GM12878 (cell line): Measurements from ENCODE around the gene RNF149. TPM values are rescaled to one million over a fixed set of nuclear protein-coding genes. Genes with fewer than 3 reads are reported as not detected.

ENCODE experiments used
- ATAC-seq: fragments of 200-7000 bp; cut with Tn5 transposase; 3 replicates; pipeline ENCODE4 v1.9.1; 2020; ENCODE audit warnings: mild to moderate bottlenecking, moderate library complexity
- BruUV-seq: library from RNA; stranded (reverse); fragments of 400-500 nt; replicated peaks from 2 replicates; lab custom pipeline; 2021; lab: Mats Ljungman, UMichigan
- CTCF ChIA-PET: fragments of 300-600 bp; sonication (Branson Sonifier 250); formaldehyde crosslinking; extraction: SDS; loops from one replicate; lab custom pipeline; 2021; ENCODE audit warnings: inconsistent platforms; lab: Yijun Ruan, JAX
- POLR2A ChIA-PET: fragments of 350-600 bp; formaldehyde crosslinking; extraction: SDS; loops from one replicate; lab custom pipeline; 2021; ENCODE audit warnings: inconsistent platforms; lab: Charles Lee
- RAD21 ChIA-PET: fragments of 300-600 bp; sonication (Branson Sonifier 250); formaldehyde crosslinking; loops from one replicate; lab custom pipeline; 2023; ENCODE audit warnings: antibody characterized with exemption; ENCODE audit not compliant: unreplicated experiment; lab: Charles Lee
- SMC1A ChIA-PET: fragments of 300-600 bp; sonication (Branson Sonifier 250); formaldehyde crosslinking; loops from one replicate; lab custom pipeline; 2023; ENCODE audit not compliant: unreplicated experiment, uncharacterized antibody; lab: Charles Lee
- DNase-seq: peaks from one replicate; pipeline ENCODE4 v3.0.0-alpha.2; 2011; ENCODE audit warnings: low read depth, low spot score
- FAIRE-seq: peaks from 3 replicates; lab custom pipeline; 2011; peaks lifted over from hg19 to GRCh38; lab: Jason Lieb, UNC
- H2AFZ ChIP-seq: 2 replicates; pipeline ENCODE4 v1.6.0; 2011; ENCODE audit warnings: low read depth, low read length, control low read depth; ENCODE audit not compliant: control insufficient read depth
- H3K27ac ChIP-seq: 2 replicates; pipeline ENCODE4 v1.5.1; 2011; ENCODE audit warnings: control low read depth; ENCODE audit not compliant: control insufficient read depth, insufficient read depth
- H3K27me3 ChIP-seq, 2 experiments: replicated peaks in 1 of 2; 2 replicates each; pipeline versions ENCODE4 v1.6.0 to v1.6.1; 2011; ENCODE audit warnings: low read length in 1 of 2; ENCODE audit not compliant: control insufficient read depth in 2 of 2, insufficient read depth in 2 of 2
- H3K36me3 ChIP-seq, 2 experiments: 2 replicates each; pipeline ENCODE4 v1.5.1; 2011; ENCODE audit warnings: low read length in 1 of 2; ENCODE audit not compliant: control insufficient read depth in 2 of 2, insufficient read depth in 2 of 2
- H3K4me1 ChIP-seq: 2 replicates; pipeline ENCODE4 v1.6.1; 2011; ENCODE audit warnings: mild to moderate bottlenecking, low read length, moderate library complexity, mixed read lengths; ENCODE audit not compliant: control insufficient read depth, insufficient read depth
- H3K4me2 ChIP-seq: 2 replicates; pipeline ENCODE4 v1.6.0; 2011; ENCODE audit warnings: control low read depth; ENCODE audit not compliant: control insufficient read depth, insufficient read depth
- H3K4me3 ChIP-seq: fragments of 200-600 bp; sonication (generic); 2 replicates; pipeline ENCODE4 v1.5.1; 2016
- H3K79me2 ChIP-seq: 2 replicates; pipeline ENCODE4 v1.6.0; 2011; ENCODE audit warnings: low read length; ENCODE audit not compliant: control insufficient read depth, insufficient read depth
- H3K9ac ChIP-seq: 2 replicates; pipeline ENCODE4 v1.8.0; 2011; ENCODE audit warnings: low read length, control low read depth, mixed read lengths; ENCODE audit not compliant: control insufficient read depth, insufficient read depth
- H3K9me3 ChIP-seq: replicated peaks from 3 replicates; pipeline ENCODE4 v1.5.1; 2011; ENCODE audit warnings: mild to moderate bottlenecking, low read length; ENCODE audit not compliant: control insufficient read depth, insufficient read depth
- H4K20me1 ChIP-seq: 2 replicates; pipeline ENCODE4 v1.6.0; 2011; ENCODE audit not compliant: control insufficient read depth, insufficient read depth
- CREB1 ChIP-seq: IDR thresholded peaks from 2 replicates; pipeline ENCODE4 v1.6.1; 2012; ENCODE audit warnings: low read depth, mild to moderate bottlenecking, inconsistent platforms
- LARP7 ChIP-seq: fragments of 450-650 bp; IDR thresholded peaks from 2 replicates; pipeline ENCODE4 v1.6.1; 2017; ENCODE audit warnings: mild to moderate bottlenecking
- MEF2A ChIP-seq: IDR thresholded peaks from 2 replicates; pipeline ENCODE4 v1.6.1; 2011; ENCODE audit warnings: low read depth, mild to moderate bottlenecking, low read length, moderate library complexity; ENCODE audit not compliant: insufficient read depth
- SMAD1 ChIP-seq: fragments of 450-650 bp; IDR thresholded peaks from 2 replicates; pipeline ENCODE4 v1.6.1; 2018; ENCODE audit warnings: mild to moderate bottlenecking, low read depth; ENCODE audit not compliant: partially characterized antibody
- WRNIP1 ChIP-seq: IDR thresholded peaks from 2 replicates; pipeline ENCODE4 v1.6.1; 2011; ENCODE audit warnings: low read depth, low read length, improper control_type of control experiment, borderline replicate concordance
- ZNF24 ChIP-seq: fragments of 450-650 bp; IDR thresholded peaks from 2 replicates; pipeline ENCODE4 v1.6.1; 2017; ENCODE audit warnings: antibody characterized with exemption, mild to moderate bottlenecking
- WGBS: methylation state at CpG from one replicate; pipeline ENCODE4 v1.1.6; 2016; ENCODE audit warnings: low lambda C conversion rate; ENCODE audit not compliant: insufficient replicate concordance, insufficient coverage; ENCODE audit errors: missing lambda C conversion rate; 5-methylcytosine and 5-hydroxymethylcytosine counted together
- in situ Hi-C: fragments of 300-500 bp; cut with MboI; formaldehyde crosslinking; loops from 9 replicates; pipeline ENCODE4 v1.14.3; 2018; ENCODE audit warnings: mixed read lengths
- intact Hi-C: fragments of 100-400 bp; cut with micrococcal nuclease; formaldehyde crosslinking; loops from one replicate; pipeline ENCODE4 v1.14.2; 2022; ENCODE audit not compliant: unreplicated experiment
- polyA plus RNA-seq, 11 experiments: library from polyadenylated mRNA; depleted of rRNA in 4 of 11; unstranded in 6 of 11; stranded (reverse) in 5 of 11; fragments of >200 nt; fragmentation: Nextera tagmentation in 4 of 11; fragmentation: Illumina TruSeq in 1 of 11; extraction: Ambion mirVana in 4 of 11; extraction: Trizol in 1 of 11; gene quantifications; 1 replicate in 1 of 11; 2 replicates in 10 of 11; pipeline versions ENCODE4 v1.2.1 to v1.2.3, GENCODE V29; 2011 to 2016; ENCODE audit warnings: inconsistent platforms in 2 of 11, missing spikeins in 2 of 11, low read depth in 1 of 11
- total RNA-seq, 4 experiments: library from RNA; depleted of rRNA in 3 of 4; stranded (reverse); fragments of >200 nt in 3 of 4; fragmentation: Illumina TruSeq in 1 of 4; extraction: Trizol in 1 of 4; gene quantifications; 2 replicates each; pipeline versions ENCODE4 v1.2.1 to v1.2.3, GENCODE V29; 2013 to 2021
- TF ChIP-seq, protein P1 (sequence below): fragments of 450-650 bp; formaldehyde crosslinking; IDR thresholded peaks from 2 replicates; pipeline ENCODE4 v1.5.0; 2022; ENCODE audit warnings: mild to moderate bottlenecking, missing genetic modification characterization
- TF ChIP-seq, protein P2 (sequence below): fragments of 450-650 bp; IDR thresholded peaks from 2 replicates; pipeline ENCODE4 v1.6.1; 2017; ENCODE audit warnings: mild to moderate bottlenecking, moderate library complexity
- TF ChIP-seq, protein P3 (sequence below): fragments of 450-650 bp; IDR thresholded peaks from 2 replicates; pipeline ENCODE4 v1.6.1; 2016; ENCODE audit warnings: mild to moderate bottlenecking
- TF ChIP-seq, protein P4 (sequence below): IDR thresholded peaks from 2 replicates; pipeline ENCODE4 v1.6.1; 2012; ENCODE audit warnings: low read depth, low read length, improper control_type of control experiment
- TF ChIP-seq, protein P5 (sequence below): fragments of 450-650 bp; IDR thresholded peaks from 2 replicates; pipeline ENCODE4 v1.6.1; 2017; ENCODE audit warnings: borderline replicate concordance

The RNF149 gene
- total and polyA plus RNA-seq, 10 of the 15 experiments (the other 5 are each of a cell fraction or from before 2014, with no cell fraction given) = 5.2 to 38.4 (median 16.3) TPM

DNA sequence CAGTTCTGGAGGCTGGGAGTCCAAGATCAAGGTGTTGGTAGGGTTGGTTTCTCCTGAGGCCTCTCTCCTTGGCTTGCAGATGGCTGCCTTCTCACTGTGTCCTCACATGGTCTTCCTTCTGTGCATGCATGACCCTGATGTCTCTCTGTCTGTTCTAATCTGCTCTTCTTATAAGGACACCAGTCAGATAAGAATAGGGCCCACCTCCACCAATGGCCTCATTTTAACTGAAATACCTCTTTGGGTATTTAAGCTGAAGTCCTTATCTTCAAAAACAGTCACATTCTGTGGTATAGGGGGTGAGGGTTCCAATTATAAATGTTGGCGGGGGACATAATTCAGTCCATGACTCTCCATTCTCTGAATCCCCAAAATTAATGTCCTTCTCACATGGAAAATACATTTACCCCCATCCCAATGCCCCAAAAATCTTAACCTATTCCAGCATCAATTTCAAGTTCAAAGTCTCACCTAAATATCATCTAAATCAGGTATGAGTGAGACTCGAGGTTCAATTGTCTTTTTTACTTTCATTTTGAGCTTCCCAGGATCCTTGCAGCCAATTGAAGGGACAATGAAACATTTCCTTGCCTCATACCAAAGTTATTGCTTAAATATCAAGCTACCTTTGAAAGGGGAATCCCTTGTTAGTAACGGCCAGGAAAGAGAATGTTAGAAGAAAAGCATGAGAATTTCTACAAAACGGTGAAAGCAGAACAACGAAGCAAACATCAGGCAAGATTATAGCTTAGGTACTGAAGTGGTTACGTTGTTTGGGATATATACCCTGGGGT is 76.4 kb downstream of the RNF149 start:
- SMC1A ChIA-PET = interaction anchor here (0.8 to 1.4 kb wide), 3 partner anchors 9 to 20 kb away, joined by 3 read pairs; no protein-coding TSS in a partner anchor
- H3K9ac ChIP-seq = no peak overlapping the region
- H4K20me1 ChIP-seq = no peaks in the 10 kb centered on the region
- H3K4me3 ChIP-seq = no peak overlapping the region
- CTCF ChIA-PET = interaction anchor here (0.7 to 1.3 kb wide), 5 partner anchors 18 to 593 kb away, joined by 3 to 4 read pairs (median 3); no protein-coding TSS in a partner anchor
- H3K4me1 ChIP-seq = no peaks in the 10 kb centered on the region
- no peak overlapping the region for H2AFZ ChIP-seq
- peaks cover 2% of the 10 kb centered on the region; the same call in 1 of the 3 replicates for H3K9me3 ChIP-seq
- no peaks in the 10 kb centered on the region for H3K27me3 ChIP-seq
- intact Hi-C loops = no loop called here
- in situ Hi-C loops = no loop called here
- POLR2A ChIA-PET = interaction anchor here (0.5 kb wide), 1 partner anchor 29 kb away, joined by 3 read pairs; no protein-coding TSS in a partner anchor
- FAIRE-seq (no peak), ATAC-seq (no peak), DNase-seq (no peak)
- H3K36me3 ChIP-seq = no peaks in the 10 kb centered on the region
- no TSS peak for BruUV-seq
- WGBS = 62% methylated on average over 6 of the region's 6 CpGs
- H3K27ac ChIP-seq = no peak overlapping the region
- H3K79me2 ChIP-seq = no peaks in the 10 kb centered on the region
- RAD21 ChIA-PET = interaction anchor here (1.1 kb wide), 1 partner anchor 26 kb away, joined by 3 read pairs; no protein-coding TSS in a partner anchor
- no peak overlapping the region for H3K4me2 ChIP-seq
- TF ChIP-seq, protein P1, sequence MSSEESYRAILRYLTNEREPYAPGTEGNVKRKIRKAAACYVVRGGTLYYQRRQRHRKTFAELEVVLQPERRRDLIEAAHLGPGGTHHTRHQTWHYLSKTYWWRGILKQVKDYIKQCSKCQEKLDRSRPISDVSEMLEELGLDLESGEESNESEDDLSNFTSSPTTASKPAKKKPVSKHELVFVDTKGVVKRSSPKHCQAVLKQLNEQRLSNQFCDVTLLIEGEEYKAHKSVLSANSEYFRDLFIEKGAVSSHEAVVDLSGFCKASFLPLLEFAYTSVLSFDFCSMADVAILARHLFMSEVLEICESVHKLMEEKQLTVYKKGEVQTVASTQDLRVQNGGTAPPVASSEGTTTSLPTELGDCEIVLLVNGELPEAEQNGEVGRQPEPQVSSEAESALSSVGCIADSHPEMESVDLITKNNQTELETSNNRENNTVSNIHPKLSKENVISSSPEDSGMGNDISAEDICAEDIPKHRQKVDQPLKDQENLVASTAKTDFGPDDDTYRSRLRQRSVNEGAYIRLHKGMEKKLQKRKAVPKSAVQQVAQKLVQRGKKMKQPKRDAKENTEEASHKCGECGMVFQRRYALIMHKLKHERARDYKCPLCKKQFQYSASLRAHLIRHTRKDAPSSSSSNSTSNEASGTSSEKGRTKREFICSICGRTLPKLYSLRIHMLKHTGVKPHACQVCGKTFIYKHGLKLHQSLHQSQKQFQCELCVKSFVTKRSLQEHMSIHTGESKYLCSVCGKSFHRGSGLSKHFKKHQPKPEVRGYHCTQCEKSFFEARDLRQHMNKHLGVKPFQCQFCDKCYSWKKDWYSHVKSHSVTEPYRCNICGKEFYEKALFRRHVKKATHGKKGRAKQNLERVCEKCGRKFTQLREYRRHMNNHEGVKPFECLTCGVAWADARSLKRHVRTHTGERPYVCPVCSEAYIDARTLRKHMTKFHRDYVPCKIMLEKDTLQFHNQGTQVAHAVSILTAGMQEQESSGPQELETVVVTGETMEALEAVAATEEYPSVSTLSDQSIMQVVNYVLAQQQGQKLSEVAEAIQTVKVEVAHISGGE (CRISPR knock-in tag) = no peak
- no peak for TF ChIP-seq MEF2A
- TF ChIP-seq, protein P2, sequence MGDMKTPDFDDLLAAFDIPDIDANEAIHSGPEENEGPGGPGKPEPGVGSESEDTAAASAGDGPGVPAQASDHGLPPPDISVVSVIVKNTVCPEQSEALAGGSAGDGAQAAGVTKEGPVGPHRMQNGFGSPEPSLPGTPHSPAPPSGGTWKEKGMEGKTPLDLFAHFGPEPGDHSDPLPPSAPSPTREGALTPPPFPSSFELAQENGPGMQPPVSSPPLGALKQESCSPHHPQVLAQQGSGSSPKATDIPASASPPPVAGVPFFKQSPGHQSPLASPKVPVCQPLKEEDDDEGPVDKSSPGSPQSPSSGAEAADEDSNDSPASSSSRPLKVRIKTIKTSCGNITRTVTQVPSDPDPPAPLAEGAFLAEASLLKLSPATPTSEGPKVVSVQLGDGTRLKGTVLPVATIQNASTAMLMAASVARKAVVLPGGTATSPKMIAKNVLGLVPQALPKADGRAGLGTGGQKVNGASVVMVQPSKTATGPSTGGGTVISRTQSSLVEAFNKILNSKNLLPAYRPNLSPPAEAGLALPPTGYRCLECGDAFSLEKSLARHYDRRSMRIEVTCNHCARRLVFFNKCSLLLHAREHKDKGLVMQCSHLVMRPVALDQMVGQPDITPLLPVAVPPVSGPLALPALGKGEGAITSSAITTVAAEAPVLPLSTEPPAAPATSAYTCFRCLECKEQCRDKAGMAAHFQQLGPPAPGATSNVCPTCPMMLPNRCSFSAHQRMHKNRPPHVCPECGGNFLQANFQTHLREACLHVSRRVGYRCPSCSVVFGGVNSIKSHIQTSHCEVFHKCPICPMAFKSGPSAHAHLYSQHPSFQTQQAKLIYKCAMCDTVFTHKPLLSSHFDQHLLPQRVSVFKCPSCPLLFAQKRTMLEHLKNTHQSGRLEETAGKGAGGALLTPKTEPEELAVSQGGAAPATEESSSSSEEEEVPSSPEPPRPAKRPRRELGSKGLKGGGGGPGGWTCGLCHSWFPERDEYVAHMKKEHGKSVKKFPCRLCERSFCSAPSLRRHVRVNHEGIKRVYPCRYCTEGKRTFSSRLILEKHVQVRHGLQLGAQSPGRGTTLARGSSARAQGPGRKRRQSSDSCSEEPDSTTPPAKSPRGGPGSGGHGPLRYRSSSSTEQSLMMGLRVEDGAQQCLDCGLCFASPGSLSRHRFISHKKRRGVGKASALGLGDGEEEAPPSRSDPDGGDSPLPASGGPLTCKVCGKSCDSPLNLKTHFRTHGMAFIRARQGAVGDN = no peak
- no peak for TF ChIP-seq SMAD1
- TF ChIP-seq LARP7 = no peak
- TF ChIP-seq, protein P3, sequence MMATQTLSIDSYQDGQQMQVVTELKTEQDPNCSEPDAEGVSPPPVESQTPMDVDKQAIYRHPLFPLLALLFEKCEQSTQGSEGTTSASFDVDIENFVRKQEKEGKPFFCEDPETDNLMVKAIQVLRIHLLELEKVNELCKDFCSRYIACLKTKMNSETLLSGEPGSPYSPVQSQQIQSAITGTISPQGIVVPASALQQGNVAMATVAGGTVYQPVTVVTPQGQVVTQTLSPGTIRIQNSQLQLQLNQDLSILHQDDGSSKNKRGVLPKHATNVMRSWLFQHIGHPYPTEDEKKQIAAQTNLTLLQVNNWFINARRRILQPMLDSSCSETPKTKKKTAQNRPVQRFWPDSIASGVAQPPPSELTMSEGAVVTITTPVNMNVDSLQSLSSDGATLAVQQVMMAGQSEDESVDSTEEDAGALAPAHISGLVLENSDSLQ = no peak
- TF ChIP-seq, protein P4, sequence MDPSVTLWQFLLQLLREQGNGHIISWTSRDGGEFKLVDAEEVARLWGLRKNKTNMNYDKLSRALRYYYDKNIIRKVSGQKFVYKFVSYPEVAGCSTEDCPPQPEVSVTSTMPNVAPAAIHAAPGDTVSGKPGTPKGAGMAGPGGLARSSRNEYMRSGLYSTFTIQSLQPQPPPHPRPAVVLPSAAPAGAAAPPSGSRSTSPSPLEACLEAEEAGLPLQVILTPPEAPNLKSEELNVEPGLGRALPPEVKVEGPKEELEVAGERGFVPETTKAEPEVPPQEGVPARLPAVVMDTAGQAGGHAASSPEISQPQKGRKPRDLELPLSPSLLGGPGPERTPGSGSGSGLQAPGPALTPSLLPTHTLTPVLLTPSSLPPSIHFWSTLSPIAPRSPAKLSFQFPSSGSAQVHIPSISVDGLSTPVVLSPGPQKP = no peak
- TF ChIP-seq WRNIP1 = no peak
- no peak for TF ChIP-seq CREB1
- TF ChIP-seq ZNF24 = no peak
- TF ChIP-seq, protein P5, sequence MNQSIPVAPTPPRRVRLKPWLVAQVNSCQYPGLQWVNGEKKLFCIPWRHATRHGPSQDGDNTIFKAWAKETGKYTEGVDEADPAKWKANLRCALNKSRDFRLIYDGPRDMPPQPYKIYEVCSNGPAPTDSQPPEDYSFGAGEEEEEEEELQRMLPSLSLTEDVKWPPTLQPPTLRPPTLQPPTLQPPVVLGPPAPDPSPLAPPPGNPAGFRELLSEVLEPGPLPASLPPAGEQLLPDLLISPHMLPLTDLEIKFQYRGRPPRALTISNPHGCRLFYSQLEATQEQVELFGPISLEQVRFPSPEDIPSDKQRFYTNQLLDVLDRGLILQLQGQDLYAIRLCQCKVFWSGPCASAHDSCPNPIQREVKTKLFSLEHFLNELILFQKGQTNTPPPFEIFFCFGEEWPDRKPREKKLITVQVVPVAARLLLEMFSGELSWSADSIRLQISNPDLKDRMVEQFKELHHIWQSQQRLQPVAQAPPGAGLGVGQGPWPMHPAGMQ = no peak
